ENCODE results near the gene KSR1. TPM values are rescaled to one million over a fixed set of nuclear protein-coding genes. Genes with fewer than 3 reads are reported as not detected.

Gene KSR1
- total RNA-seq, 1 donor from 2014 or later = 59.6 TPM

GRCh38 chr17:27438348-27438998 is 17.8 kb upstream of the KSR1 start:
- Histone ChIP-seq H3K4me1 (no peaks in the 10 kb centered on the region), H3K27ac (no peak overlapping the region), H3K4me3 (no peak overlapping the region), H3K27me3 (ENCODE audit: low read depth) (no peaks in the 10 kb centered on the region), H3K9me3 (no peaks in the 10 kb centered on the region), H3K36me3 (no peaks in the 10 kb centered on the region)
- intact Hi-C loops (cut with DNase I) = no loop called here
- peak; percentile 14 for DNase-seq
- ATAC-seq = no peak
- TF ChIP-seq CTCF (IDR thresholded peaks at IDR 0.05) = no peak

GRCh38 chr17:27439342-27439741 is 16.9 kb upstream of the KSR1 start:
- no peaks in the 10 kb centered on the region for H3K36me3 ChIP-seq
- no peaks in the 10 kb centered on the region for H3K27me3 ChIP-seq (ENCODE audit: low read depth)
- no peaks in the 10 kb centered on the region for H3K9me3 ChIP-seq
- ATAC-seq (no peak), DNase-seq (no peak)
- no peak for TF ChIP-seq CTCF (IDR thresholded peaks at IDR 0.05)
- H3K27ac ChIP-seq = no peak overlapping the region
- H3K4me3 ChIP-seq = no peak overlapping the region
- no peaks in the 10 kb centered on the region for H3K4me1 ChIP-seq
- intact Hi-C loops (cut with DNase I) = no loop called here

- no peak for ATAC-seq
- H3K36me3 ChIP-seq = no peaks in the 10 kb centered on the region
- no peaks in the 10 kb centered on the region for H3K27me3 ChIP-seq (ENCODE audit: low read depth)
- no peaks in the 10 kb centered on the region for H3K9me3 ChIP-seq
- H3K4me3 ChIP-seq = no peak overlapping the region
- no peak for DNase-seq
- H3K4me1 ChIP-seq = no peaks in the 10 kb centered on the region
- TF ChIP-seq CTCF (IDR thresholded peaks at IDR 0.05) = no peak
- intact Hi-C loops (cut with DNase I) = no loop called here
- no peak overlapping the region for H3K27ac ChIP-seq
Measured at GRCh38 chr17:27442702-27443101, 13.5 kb upstream of the KSR1 start.

- Histone ChIP-seq H3K36me3 (no peaks in the 10 kb centered on the region), H3K4me3 (no peak overlapping the region), H3K27me3 (ENCODE audit: low read depth) (no peaks in the 10 kb centered on the region), H3K27ac (no peak overlapping the region), H3K9me3 (no peaks in the 10 kb centered on the region), H3K4me1 (no peaks in the 10 kb centered on the region)
- intact Hi-C loops (cut with DNase I) = no loop called here
- no peak for ATAC-seq
- no peak for TF ChIP-seq CTCF (IDR thresholded peaks at IDR 0.05)
- no peak for DNase-seq
Measured at GRCh38 chr17:27443491-27443890, 12.8 kb upstream of the KSR1 start.

GRCh38 chr17:27445971-27446370 is 10.3 kb upstream of the KSR1 start:
- ATAC-seq (no peak), DNase-seq (no peak)
- no peaks in the 10 kb centered on the region for H3K36me3 ChIP-seq
- H3K4me1 ChIP-seq = no peaks in the 10 kb centered on the region
- no peak overlapping the region for H3K4me3 ChIP-seq
- intact Hi-C loops (cut with DNase I) = no loop called here
- TF ChIP-seq CTCF (IDR thresholded peaks at IDR 0.05) = no peak
- H3K9me3 ChIP-seq = no peaks in the 10 kb centered on the region
- H3K27ac ChIP-seq = no peak overlapping the region
- no peaks in the 10 kb centered on the region for H3K27me3 ChIP-seq (ENCODE audit: low read depth)
